Aorta (tissue), 5 donors: ENCODE measurements around the gene IGSF6. TPM values are rescaled to one million over a fixed set of nuclear protein-coding genes. Genes with fewer than 3 reads are reported as not detected.
"Not testable (repeated sequence)": the region's sequence is repeated elsewhere in the genome, so short reads cannot be mapped to it uniquely, and the experiment has no call there.

Experiments used
- ATAC-seq: fragments of 200-7000 bp; cut with Tn5 transposase; one replicate; pipeline ENCODE4 v1.9.1; 2022; ENCODE audit warnings: moderate library complexity; ENCODE audit not compliant: low FRiP score
- DNase-seq, 2 donors: peaks; one replicate each; pipeline ENCODE4 v3.0.0-alpha.2; 2020
- H3K27ac ChIP-seq, 2 donors: one replicate each; pipeline ENCODE4 v1.5.1; 2013; ENCODE audit warnings: low read length in 2 of 2, mild to moderate bottlenecking in 2 of 2, moderate library complexity in 2 of 2, control low read depth in 1 of 2, inconsistent platforms in 1 of 2, low read depth in 1 of 2
- H3K27me3 ChIP-seq, 2 donors: one replicate each; pipeline ENCODE4 v1.6.1; 2013; ENCODE audit warnings: control low read depth in 1 of 2, low read length in 1 of 2, mild to moderate bottlenecking in 1 of 2, moderate library complexity in 1 of 2; ENCODE audit not compliant: insufficient read depth in 2 of 2, control insufficient read depth in 1 of 2
- H3K36me3 ChIP-seq, 2 donors: one replicate each; pipeline ENCODE4 v1.6.1; 2013; ENCODE audit warnings: control low read depth in 1 of 2, low read length in 1 of 2, mild to moderate bottlenecking in 1 of 2; ENCODE audit not compliant: insufficient read depth in 2 of 2, control insufficient read depth in 1 of 2
- H3K4me1 ChIP-seq, 2 donors: one replicate each; pipeline ENCODE4 v1.6.1; 2013; ENCODE audit warnings: low read length in 2 of 2, control low read depth in 1 of 2, mild to moderate bottlenecking in 1 of 2, moderate library complexity in 1 of 2; ENCODE audit not compliant: insufficient read depth in 2 of 2, control insufficient read depth in 1 of 2
- H3K4me3 ChIP-seq, 2 donors: one replicate each; pipeline ENCODE4 v1.5.1; 2013; ENCODE audit warnings: low read length in 2 of 2, control low read depth in 1 of 2, mild to moderate bottlenecking in 1 of 2
- H3K9me3 ChIP-seq: one replicate; pipeline ENCODE4 v1.6.1; 2013; ENCODE audit warnings: mild to moderate bottlenecking, low read length; ENCODE audit not compliant: control insufficient read depth
- WGBS, 2 donors: extraction: QIAGEN DNeasy Blood & Tissue Kit; methylation state at CpG; one replicate each; pipeline ENCODE4 v1.1.7; 2013; 5-methylcytosine and 5-hydroxymethylcytosine counted together
- intact Hi-C, 2 donors: fragments of 100-400 bp; cut with DNase I; formaldehyde crosslinking; loops; one replicate each; pipeline versions ENCODE4 v1.14.2 to v1.15.0; 2022
- polyA plus RNA-seq, 2 donors: library from polyadenylated mRNA; stranded (reverse); fragments of 200-250 nt; gene quantifications; one replicate each; pipeline ENCODE4 v1.2.3, GENCODE V29; 2013
- total RNA-seq, 2 donors: library from RNA; stranded (reverse); fragmentation: NEBNext Ultra II Directional; extraction: Animal tissue kit (Norgen Biotek cat#: 25700); gene quantifications; one replicate each; pipeline ENCODE4 v1.2.1, GENCODE V29; 2021
- donor health status: healthy with polysubstance abuse.
- donor health status: Bipolar disorder and iron deficiency.
- donor health status: DM: no; HTN: no; CAD: no.
- donor health status: DM: no; HTN: no; CAD: no.
- donor health status: DM: yes; HTN: yes; CAD: no.

Gene IGSF6
- total and polyA plus RNA-seq, 4 donors, result 0.95 to 7.2 (median 5.5) TPM

GRCh38 chr16:21659124-21659523, 6.7 kb upstream of the IGSF6 start:
- no peak overlapping the region for H3K4me3 ChIP-seq
- no peaks in the 10 kb centered on the region for H3K36me3 ChIP-seq
- H3K27ac ChIP-seq, result no peak overlapping the region
- H3K27me3 ChIP-seq, result no peaks in the 10 kb centered on the region
- no peaks in the 10 kb centered on the region for H3K9me3 ChIP-seq
- H3K4me1 ChIP-seq, result no peaks in the 10 kb centered on the region
- WGBS, 2 donors, result 88 to 90% methylated on average over 4 of the region's 4 CpGs
- ATAC-seq, result no peak
- intact Hi-C loops, result loop anchor here (5.0 to 10.0 kb wide), 2 partner anchors 46 to 48 kb away; no protein-coding TSS in a partner anchor
- DNase-seq, result no peak

- H3K27ac ChIP-seq, result no peak overlapping the region
- no peaks in the 10 kb centered on the region for H3K9me3 ChIP-seq
- H3K4me1 ChIP-seq, result no peaks in the 10 kb centered on the region
- no peak overlapping the region for H3K4me3 ChIP-seq
- H3K27me3 ChIP-seq, result no peaks in the 10 kb centered on the region
- DNase-seq (no peak), ATAC-seq (no peak)
- H3K36me3 ChIP-seq, result no peaks in the 10 kb centered on the region
- intact Hi-C loops, result loop anchor here (5.0 to 10.0 kb wide), 2 partner anchors 48 to 50 kb away; no protein-coding TSS in a partner anchor
- 4 to 7% methylated on average over 4 of the region's 4 CpGs for WGBS, 2 donors
These were observed 4.7 kb upstream of the IGSF6 start for GRCh38 chr16:21656795-21657768.

- WGBS, 2 donors, result 62 to 74% methylated on average over 2 of the region's 2 CpGs
These were observed 2.5 kb upstream of the IGSF6 start for GRCh38 chr16:21654881-21655280.

GRCh38 chr16:21654466-21654865, 2.1 kb upstream of the IGSF6 start:
- WGBS, 2 donors, result 77 to 78% methylated on average over 1 of the region's 1 CpG
- intact Hi-C loops, result loop anchor here in 1 of 2 donors (10.0 kb wide), 1 partner anchor 50 kb away; no protein-coding TSS in a partner anchor
- Histone ChIP-seq H3K9me3 (no peaks in the 10 kb centered on the region), H3K27ac (no peak overlapping the region), H3K36me3 (no peaks in the 10 kb centered on the region), H3K27me3 (no peaks in the 10 kb centered on the region), H3K4me3 (no peak overlapping the region), H3K4me1 (no peaks in the 10 kb centered on the region)
- no peak for DNase-seq
- ATAC-seq, result no peak

More at GRCh38 chr16:21654881-21655280, 2.5 kb upstream of the IGSF6 start:
- Histone ChIP-seq H3K4me1 (no peaks in the 10 kb centered on the region), H3K27ac (no peak overlapping the region), H3K27me3 (no peaks in the 10 kb centered on the region), H3K9me3 (no peaks in the 10 kb centered on the region), H3K36me3 (no peaks in the 10 kb centered on the region), H3K4me3 (no peak overlapping the region)
- no peak for ATAC-seq
- intact Hi-C loops, result loop anchor here (5.0 to 10.0 kb wide), 2 partner anchors 50 to 52 kb away; no protein-coding TSS in a partner anchor
- no peak for DNase-seq

GRCh38 chr16:21653571-21653970, 1.2 kb upstream of the IGSF6 start:
- ATAC-seq (no peak), DNase-seq (no peak)
- H3K4me1 ChIP-seq, result no peaks in the 10 kb centered on the region
- no peaks in the 10 kb centered on the region for H3K27me3 ChIP-seq
- no peaks in the 10 kb centered on the region for H3K36me3 ChIP-seq
- no peak overlapping the region for H3K27ac ChIP-seq
- intact Hi-C loops, result loop anchor here in 1 of 2 donors (10.0 kb wide), 1 partner anchor 51 kb away; no protein-coding TSS in a partner anchor
- no peaks in the 10 kb centered on the region for H3K9me3 ChIP-seq
- whole genome bisulfite sequencing, 2 donors, result 85 to 86% methylated on average over 5 of the region's 5 CpGs
- no peak overlapping the region for H3K4me3 ChIP-seq

GRCh38 chr16:21651515-21651914, 893 bp downstream of the IGSF6 start:
- H3K27me3 ChIP-seq, result no peaks in the 10 kb centered on the region
- intact Hi-C loops, result loop anchor here in 1 of 2 donors (10.0 kb wide), 1 partner anchor 53 kb away; no protein-coding TSS in a partner anchor
- no peak for DNase-seq
- H3K27ac ChIP-seq, result no peak overlapping the region
- ATAC-seq, result no peak
- no peak overlapping the region for H3K4me3 ChIP-seq
- no peaks in the 10 kb centered on the region for H3K9me3 ChIP-seq
- peaks cover 0 to 2% of the 10 kb centered on the region in 2 donors for H3K36me3 ChIP-seq
- 84% methylated on average over 3 of the region's 3 CpGs for WGBS, 2 donors
- H3K4me1 ChIP-seq, result no peaks in the 10 kb centered on the region

GRCh38 chr16:21650521-21650920, 1.9 kb downstream of the IGSF6 start:
- Histone ChIP-seq H3K36me3 (peaks cover 0 to 2% of the 10 kb centered on the region in 2 donors), H3K4me1 (no peaks in the 10 kb centered on the region), H3K27ac (no peak overlapping the region), H3K4me3 (no peak overlapping the region), H3K27me3 (no peaks in the 10 kb centered on the region), H3K9me3 (no peaks in the 10 kb centered on the region)
- DNase-seq (no peak), ATAC-seq (no peak)
- intact Hi-C loops, result loop anchor here in 1 of 2 donors (10.0 kb wide), 1 partner anchor 54 kb away; no protein-coding TSS in a partner anchor
- WGBS, 2 donors, result 94 to 100% methylated on average over 1 of the region's 1 CpG

GRCh38 chr16:21649826-21650406, 2.5 kb downstream of the IGSF6 start:
- not testable (repeated sequence) for H3K4me3 ChIP-seq, H3K4me1 ChIP-seq, H3K27ac ChIP-seq, ATAC-seq, DNase-seq, H3K36me3 ChIP-seq, H3K9me3 ChIP-seq, H3K27me3 ChIP-seq
- WGBS, 2 donors, result 92 to 94% methylated on average over 12 of the region's 12 CpGs
- intact Hi-C loops, result loop anchor here (10.0 kb wide), 2 partner anchors 55 to 65 kb away; no protein-coding TSS in a partner anchor
